A549 treated with AZD2906 at 1 μM for 4 hours (cell line): ENCODE data around the gene LRRC3. TPM values are rescaled to one million over a fixed set of nuclear protein-coding genes. Genes with fewer than 3 reads are reported as not detected.

Experiments used
- total RNA-seq: library from RNA; stranded (reverse); fragments of 200-300 nt; extraction: Qiagen RNA extraction; gene quantifications from 5 replicates; pipeline ENCODE4 v1.2.3, GENCODE V29; 2022

LRRC3 gene, protein sequence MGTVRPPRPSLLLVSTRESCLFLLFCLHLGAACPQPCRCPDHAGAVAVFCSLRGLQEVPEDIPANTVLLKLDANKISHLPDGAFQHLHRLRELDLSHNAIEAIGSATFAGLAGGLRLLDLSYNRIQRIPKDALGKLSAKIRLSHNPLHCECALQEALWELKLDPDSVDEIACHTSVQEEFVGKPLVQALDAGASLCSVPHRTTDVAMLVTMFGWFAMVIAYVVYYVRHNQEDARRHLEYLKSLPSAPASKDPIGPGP
- total RNA-seq, result 1.8 to 2.4 TPM (median 2.1 TPM) in 5 replicates

DNA sequence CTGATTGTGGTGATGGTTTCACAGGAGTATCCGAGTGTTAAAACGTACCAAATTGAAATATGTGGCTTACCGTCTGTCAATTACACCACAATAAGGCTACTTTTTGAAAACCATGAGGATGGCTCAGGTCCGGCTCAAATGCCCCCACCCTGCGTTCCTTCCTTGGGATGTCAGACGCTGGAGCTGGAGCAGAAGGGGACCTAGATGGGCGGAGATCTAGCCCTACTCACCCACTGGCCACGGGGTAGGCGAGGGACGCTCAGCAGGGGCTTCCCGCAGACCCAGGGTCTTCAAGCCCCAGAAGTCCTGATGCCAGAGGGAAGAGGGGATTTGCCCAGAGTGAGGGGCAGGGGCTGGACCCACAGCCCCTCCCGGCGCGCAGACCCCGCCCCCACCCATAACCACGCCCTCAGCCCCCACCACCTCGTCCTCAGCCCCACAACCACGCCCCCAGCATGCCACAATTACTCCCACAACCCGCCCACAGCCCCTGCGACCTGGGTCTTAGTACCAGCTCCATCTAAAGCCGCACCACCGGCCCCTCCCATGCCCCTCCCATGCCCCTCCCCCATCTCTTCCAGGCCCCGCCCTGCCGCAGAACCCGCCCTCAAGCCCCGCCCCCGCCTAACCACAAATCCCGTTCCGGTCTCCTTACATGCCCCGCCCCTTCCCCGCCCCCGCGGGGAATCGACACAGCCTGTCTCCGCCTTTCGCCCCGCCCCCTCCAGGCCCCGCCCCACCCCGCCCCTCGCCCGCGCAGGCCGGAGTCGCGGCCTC lies at the start of gene LRRC3:
Gene LRRC3 (plus strand): TSS at position 764 of the 777 bp plus-strand sequence. CDS start 1,135 bp downstream, outside the sequence.

Other genes with a start within 250 kb of the LRRC3 start
- gene ICOSLG, start 214.6 kb upstream of the LRRC3 start, total RNA-seq, result 4.1 to 4.8 TPM (median 4.5 TPM) in 5 replicates
- gene DNMT3L, start 193.6 kb upstream of the LRRC3 start, total RNA-seq, result 0.09 TPM in 1 of 5 replicates, not detected in the others
- 0.03 TPM in 1 of 5 replicates, not detected in the others for gene AIRE, start 169.6 kb upstream of the LRRC3 start, total RNA-seq
- gene PFKL, start 155.5 kb upstream of the LRRC3 start, total RNA-seq, result 39.8 to 67.9 TPM (median 50.6 TPM) in 5 replicates
- gene CFAP410, start 116.1 kb upstream of the LRRC3 start, total RNA-seq, result 5.2 to 10.0 TPM (median 8.1 TPM) in 5 replicates
- gene TRPM2, start 101.9 kb upstream of the LRRC3 start, total RNA-seq, result 7.5 to 10.7 TPM (median 8.7 TPM) in 5 replicates
- gene KRTAP10-1, start 84.7 kb downstream of the LRRC3 start, total RNA-seq, result not detected in 5 replicates
- gene KRTAP10-2, start 96.0 kb downstream of the LRRC3 start, total RNA-seq, result not detected in 5 replicates
- not detected in 5 replicates for gene KRTAP10-3, start 103.3 kb downstream of the LRRC3 start, total RNA-seq
- gene KRTAP10-4, start 118.2 kb downstream of the LRRC3 start, total RNA-seq, result not detected in 5 replicates
- gene KRTAP10-5, start 125.1 kb downstream of the LRRC3 start, total RNA-seq, result not detected in 5 replicates
- not detected in 5 replicates for gene KRTAP10-6, start 137.0 kb downstream of the LRRC3 start, total RNA-seq
- not detected in 5 replicates for gene KRTAP10-7, start 145.1 kb downstream of the LRRC3 start, total RNA-seq
- not detected in 5 replicates for gene KRTAP10-8, start 156.6 kb downstream of the LRRC3 start, total RNA-seq
- gene KRTAP10-9, start 171.6 kb downstream of the LRRC3 start, total RNA-seq, result not detected in 5 replicates
- gene KRTAP10-10, start 181.8 kb downstream of the LRRC3 start, total RNA-seq, result not detected in 5 replicates
- gene KRTAP10-11, start 190.9 kb downstream of the LRRC3 start, total RNA-seq, result not detected in 5 replicates
- not detected in 5 replicates for gene KRTAP12-4, start 199.1 kb downstream of the LRRC3 start, total RNA-seq
- gene KRTAP12-3, start 202.4 kb downstream of the LRRC3 start, total RNA-seq, result not detected in 5 replicates
- not detected in 5 replicates for gene KRTAP12-2, start 211.4 kb downstream of the LRRC3 start, total RNA-seq
- gene KRTAP12-1, start 226.7 kb downstream of the LRRC3 start, total RNA-seq, result not detected in 5 replicates
- gene KRTAP10-12, start 241.7 kb downstream of the LRRC3 start, total RNA-seq, result not detected in 5 replicates